ENCODE data around the gene CNTN4. TPM values are rescaled to one million over a fixed set of nuclear protein-coding genes. Genes with fewer than 3 reads are reported as not detected.

The CNTN4 gene
- total RNA-seq, 1 donor from 2014 or later, result 37.5 TPM

DNA sequence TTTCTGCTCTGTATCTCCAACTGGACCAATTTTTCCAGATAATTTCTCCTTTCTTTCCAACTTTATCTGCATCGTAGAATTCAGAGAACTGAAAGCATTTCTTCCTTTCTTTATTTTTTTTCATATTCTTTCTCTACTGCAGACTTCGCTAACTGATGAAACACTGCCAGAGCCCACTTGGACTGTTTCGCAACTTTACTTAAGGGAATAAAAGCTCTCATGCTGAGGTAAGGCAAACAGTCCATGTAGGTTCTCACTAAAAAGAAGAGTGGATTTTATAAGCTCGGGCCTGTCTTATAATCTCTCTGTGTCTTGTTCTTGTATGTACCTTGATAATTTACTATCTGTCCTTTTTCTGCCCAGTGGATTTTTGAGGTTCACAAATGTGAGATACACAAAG, 163.5 kb downstream of the CNTN4 start:
- DNase-seq (ENCODE audit: low spot score in 2 of 2), result no peak
- H3K9me3 ChIP-seq, result no peaks in the 10 kb centered on the region
- intact Hi-C loops (cut with DNase I), result no loop called here
- no peaks in the 10 kb centered on the region for H3K27me3 ChIP-seq
- H3K36me3 ChIP-seq, result no peaks in the 10 kb centered on the region
- peak overlapping the region in 1 of 2 donors; percentile 47 for H3K4me3 ChIP-seq
- TF ChIP-seq, protein P1, sequence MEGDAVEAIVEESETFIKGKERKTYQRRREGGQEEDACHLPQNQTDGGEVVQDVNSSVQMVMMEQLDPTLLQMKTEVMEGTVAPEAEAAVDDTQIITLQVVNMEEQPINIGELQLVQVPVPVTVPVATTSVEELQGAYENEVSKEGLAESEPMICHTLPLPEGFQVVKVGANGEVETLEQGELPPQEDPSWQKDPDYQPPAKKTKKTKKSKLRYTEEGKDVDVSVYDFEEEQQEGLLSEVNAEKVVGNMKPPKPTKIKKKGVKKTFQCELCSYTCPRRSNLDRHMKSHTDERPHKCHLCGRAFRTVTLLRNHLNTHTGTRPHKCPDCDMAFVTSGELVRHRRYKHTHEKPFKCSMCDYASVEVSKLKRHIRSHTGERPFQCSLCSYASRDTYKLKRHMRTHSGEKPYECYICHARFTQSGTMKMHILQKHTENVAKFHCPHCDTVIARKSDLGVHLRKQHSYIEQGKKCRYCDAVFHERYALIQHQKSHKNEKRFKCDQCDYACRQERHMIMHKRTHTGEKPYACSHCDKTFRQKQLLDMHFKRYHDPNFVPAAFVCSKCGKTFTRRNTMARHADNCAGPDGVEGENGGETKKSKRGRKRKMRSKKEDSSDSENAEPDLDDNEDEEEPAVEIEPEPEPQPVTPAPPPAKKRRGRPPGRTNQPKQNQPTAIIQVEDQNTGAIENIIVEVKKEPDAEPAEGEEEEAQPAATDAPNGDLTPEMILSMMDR (IDR thresholded peaks at IDR 0.05), result no peak
- H3K4me1 ChIP-seq, result no peaks in the 10 kb centered on the region
- no peak overlapping the region for H3K27ac ChIP-seq

DNA sequence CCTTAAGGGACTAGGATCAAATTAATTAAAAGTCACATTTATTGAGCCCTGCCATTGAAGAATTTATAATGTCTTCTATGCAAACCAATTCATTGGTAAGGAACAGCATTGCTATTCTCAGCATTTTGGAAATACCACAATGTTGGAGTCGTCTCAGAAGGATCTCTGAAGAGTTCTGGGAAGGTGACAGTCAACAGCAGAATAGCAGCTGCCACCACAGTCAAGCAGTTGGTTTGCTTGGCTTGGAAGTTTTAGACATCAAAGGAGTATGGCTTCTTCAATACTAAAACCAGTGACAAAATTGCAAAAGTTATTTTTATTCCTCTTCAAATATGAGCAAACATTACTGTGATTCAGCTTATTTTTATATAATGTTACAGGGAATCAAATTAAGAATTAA, 167.9 kb downstream of the CNTN4 start:
- no peaks in the 10 kb centered on the region for H3K9me3 ChIP-seq
- H3K27ac ChIP-seq, result no peak overlapping the region
- no peaks in the 10 kb centered on the region for H3K27me3 ChIP-seq
- TF ChIP-seq, protein P1 (IDR thresholded peaks at IDR 0.05), result no peak
- H3K36me3 ChIP-seq, result no peaks in the 10 kb centered on the region
- intact Hi-C loops (cut with DNase I), result no loop called here
- H3K4me3 ChIP-seq, result no peak overlapping the region
- no peak for DNase-seq (ENCODE audit: low spot score in 2 of 2)
- no peaks in the 10 kb centered on the region for H3K4me1 ChIP-seq

DNA sequence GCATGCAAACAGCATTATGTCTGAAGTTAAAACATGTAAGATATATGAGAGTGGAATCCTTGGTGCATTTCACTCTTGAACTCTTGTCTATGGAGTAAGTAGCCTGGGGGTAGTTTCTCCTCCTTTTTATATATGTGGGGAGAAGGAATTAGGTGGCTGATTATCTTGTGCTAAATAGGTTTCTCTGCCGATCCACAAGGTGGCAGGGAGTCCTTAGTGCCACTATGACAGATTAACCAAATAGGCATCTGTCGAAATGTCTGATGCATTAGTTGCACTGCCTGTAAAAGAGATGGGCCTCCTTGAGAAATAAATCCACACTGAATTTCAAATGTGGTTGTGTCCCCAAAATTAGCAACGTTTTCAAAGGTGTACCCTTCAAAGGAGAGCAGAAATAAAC, 170.1 kb downstream of the CNTN4 start:
- no peak for DNase-seq (ENCODE audit: low spot score in 2 of 2)
- Histone ChIP-seq H3K27ac (no peak overlapping the region), H3K9me3 (no peaks in the 10 kb centered on the region), H3K36me3 (no peaks in the 10 kb centered on the region), H3K4me1 (no peaks in the 10 kb centered on the region), H3K4me3 (no peak overlapping the region), H3K27me3 (no peaks in the 10 kb centered on the region)
- TF ChIP-seq, protein P1 (IDR thresholded peaks at IDR 0.05), result no peak
- intact Hi-C loops (cut with DNase I), result no loop called here

DNA sequence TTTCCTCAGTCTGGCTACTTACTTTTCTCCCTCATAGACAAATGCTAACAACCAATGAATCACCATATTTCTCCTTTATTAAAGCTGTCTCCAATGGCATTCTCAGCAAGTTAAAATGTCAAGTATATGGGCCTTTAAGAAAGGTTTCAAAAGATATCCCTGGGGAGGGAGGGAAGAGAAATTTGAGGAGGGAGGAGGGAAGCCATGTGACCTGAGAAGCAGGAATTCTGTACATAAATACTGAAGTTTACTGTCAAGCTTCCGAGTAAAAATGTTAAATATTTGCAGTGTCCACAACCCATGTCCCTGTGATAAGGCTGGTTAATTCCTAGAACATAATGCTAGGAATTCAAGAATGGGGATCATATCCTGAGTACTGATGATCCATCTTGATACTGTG, 175.9 kb downstream of the CNTN4 start:
- Histone ChIP-seq H3K9me3 (no peaks in the 10 kb centered on the region), H3K27ac (no peak overlapping the region), H3K36me3 (no peaks in the 10 kb centered on the region), H3K4me1 (no peaks in the 10 kb centered on the region), H3K27me3 (no peaks in the 10 kb centered on the region), H3K4me3 (no peak overlapping the region)
- DNase-seq (ENCODE audit: low spot score in 2 of 2), result no peak
- TF ChIP-seq, protein P1 (IDR thresholded peaks at IDR 0.05), result no peak
- intact Hi-C loops (cut with DNase I), result no loop called here

DNA sequence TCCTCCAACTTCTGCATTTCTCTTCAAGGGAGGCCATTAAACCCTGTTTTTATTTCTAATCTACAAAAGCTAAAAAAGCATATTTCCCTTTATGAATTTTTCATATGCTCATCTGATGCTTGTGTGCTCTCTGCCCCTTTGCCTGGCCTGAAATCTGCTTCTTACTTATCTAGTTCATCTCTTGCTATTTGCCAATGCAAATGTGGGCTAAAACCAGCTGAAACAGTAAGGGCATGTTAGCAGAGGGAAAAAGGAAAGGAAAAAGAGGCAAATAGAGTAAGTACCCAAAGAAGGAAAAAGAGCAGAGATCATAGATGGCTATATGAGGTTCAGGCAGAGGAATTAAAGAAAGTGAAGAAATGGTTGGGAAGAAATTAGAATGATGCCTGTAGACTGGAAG, 185.2 kb downstream of the CNTN4 start:
- no peaks in the 10 kb centered on the region for H3K27me3 ChIP-seq
- H3K36me3 ChIP-seq, result no peaks in the 10 kb centered on the region
- TF ChIP-seq, protein P1 (IDR thresholded peaks at IDR 0.05), result no peak
- no peaks in the 10 kb centered on the region for H3K4me1 ChIP-seq
- intact Hi-C loops (cut with DNase I), result no loop called here
- H3K4me3 ChIP-seq, result no peak overlapping the region
- no peaks in the 10 kb centered on the region for H3K9me3 ChIP-seq
- no peak overlapping the region for H3K27ac ChIP-seq
- no peak for DNase-seq (ENCODE audit: low spot score in 2 of 2)

DNA sequence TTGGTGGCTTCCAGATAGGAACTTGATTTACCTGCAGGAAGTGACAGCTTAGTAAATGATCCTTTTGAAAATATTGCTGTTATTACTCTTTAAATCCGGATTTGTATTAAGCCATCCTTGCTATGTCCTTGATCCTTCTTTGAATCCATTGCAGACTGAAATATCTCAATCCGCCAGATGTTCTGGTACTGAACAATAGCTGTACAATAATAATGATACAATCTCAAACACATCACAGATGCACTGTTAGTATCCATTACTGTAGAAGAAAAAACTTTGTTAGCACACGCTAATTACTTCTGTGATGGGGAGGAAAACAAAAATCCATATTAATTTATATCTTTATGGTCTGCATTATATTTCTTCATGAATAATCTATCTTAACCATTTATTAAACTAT, 202.3 kb downstream of the CNTN4 start:
- Histone ChIP-seq H3K27ac (no peak overlapping the region), H3K36me3 (no peaks in the 10 kb centered on the region), H3K4me3 (no peak overlapping the region), H3K4me1 (no peaks in the 10 kb centered on the region), H3K27me3 (no peaks in the 10 kb centered on the region), H3K9me3 (no peaks in the 10 kb centered on the region)
- TF ChIP-seq, protein P1 (IDR thresholded peaks at IDR 0.05), result no peak
- intact Hi-C loops (cut with DNase I), result no loop called here
- DNase-seq (ENCODE audit: low spot score in 2 of 2), result no peak
